ENCODE data around the gene ITPRID2. TPM values are rescaled to one million over a fixed set of nuclear protein-coding genes. Genes with fewer than 3 reads are reported as not detected.

Gene ITPRID2
- total and polyA plus RNA-seq, 2 donors from 2014 or later, result 29.9 to 191 TPM

- no peak for FAIRE-seq
- intact Hi-C loops (cut with DNase I), result no loop called here
- no peak overlapping the region for H3K27ac ChIP-seq (ENCODE audit: low read depth in 2 of 2, low read length in 2 of 2)
- H3K36me3 ChIP-seq (ENCODE audit: control insufficient read depth in 2 of 3, insufficient read depth in 3 of 3, low read length in 3 of 3), result no peaks in the 10 kb centered on the region
- no peak for TF ChIP-seq CTCF (IDR thresholded peaks at IDR 0.05; ENCODE audit: borderline replicate concordance, extremely low read depth, insufficient read depth)
- H3K4me1 ChIP-seq (ENCODE audit: control insufficient read depth in 2 of 3, insufficient read depth in 2 of 3, low read depth in 1 of 3, low read length in 3 of 3), result no peaks in the 10 kb centered on the region
- no peak overlapping the region for H3K4me3 ChIP-seq (ENCODE audit: low read length in 3 of 3)
- DNase-seq, result no peak
- H3K9me3 ChIP-seq (ENCODE audit: control insufficient read depth in 2 of 3, insufficient read depth in 1 of 3, low read length in 3 of 3), result no peaks in the 10 kb centered on the region
- H3K9ac ChIP-seq (ENCODE audit: low read length in 3 of 3), result no peak overlapping the region
- no peaks in the 10 kb centered on the region for H3K27me3 ChIP-seq (ENCODE audit: control insufficient read depth, insufficient read depth, low read length)
Observed at GRCh38 chr2:181879295-181879694, 12.2 kb upstream of the ITPRID2 start.

- intact Hi-C loops (cut with DNase I), result no loop called here
- no peak overlapping the region for H3K9ac ChIP-seq (ENCODE audit: low read length in 3 of 3)
- no peaks in the 10 kb centered on the region for H3K36me3 ChIP-seq (ENCODE audit: control insufficient read depth in 2 of 3, insufficient read depth in 3 of 3, low read length in 3 of 3)
- H3K27me3 ChIP-seq (ENCODE audit: control insufficient read depth, insufficient read depth, low read length), result no peaks in the 10 kb centered on the region
- no peak overlapping the region for H3K27ac ChIP-seq (ENCODE audit: low read depth in 2 of 2, low read length in 2 of 2)
- no peak overlapping the region for H3K4me3 ChIP-seq (ENCODE audit: low read length in 3 of 3)
- no peaks in the 10 kb centered on the region for H3K4me1 ChIP-seq (ENCODE audit: control insufficient read depth in 2 of 3, insufficient read depth in 2 of 3, low read depth in 1 of 3, low read length in 3 of 3)
- H3K9me3 ChIP-seq (ENCODE audit: control insufficient read depth in 2 of 3, insufficient read depth in 1 of 3, low read length in 3 of 3), result no peaks in the 10 kb centered on the region
- DNase-seq (no peak), FAIRE-seq (no peak)
- TF ChIP-seq CTCF (IDR thresholded peaks at IDR 0.05; ENCODE audit: borderline replicate concordance, extremely low read depth, insufficient read depth), result no peak
Observed at GRCh38 chr2:181882246-181883020, 9.1 kb upstream of the ITPRID2 start.

GRCh38 chr2:181884601-181885000 is 6.9 kb upstream of the ITPRID2 start:
- intact Hi-C loops (cut with DNase I), result no loop called here
- DNase-seq (no peak), FAIRE-seq (peak; percentile 8)
- no peaks in the 10 kb centered on the region for H3K27me3 ChIP-seq (ENCODE audit: control insufficient read depth, insufficient read depth, low read length)
- TF ChIP-seq CTCF (IDR thresholded peaks at IDR 0.05; ENCODE audit: borderline replicate concordance, extremely low read depth, insufficient read depth), result no peak
- no peaks in the 10 kb centered on the region for H3K36me3 ChIP-seq (ENCODE audit: control insufficient read depth in 2 of 3, insufficient read depth in 3 of 3, low read length in 3 of 3)
- H3K4me3 ChIP-seq (ENCODE audit: low read length in 3 of 3), result no peak overlapping the region
- no peak overlapping the region for H3K9ac ChIP-seq (ENCODE audit: low read length in 3 of 3)
- no peaks in the 10 kb centered on the region for H3K9me3 ChIP-seq (ENCODE audit: control insufficient read depth in 2 of 3, insufficient read depth in 1 of 3, low read length in 3 of 3)
- H3K27ac ChIP-seq (ENCODE audit: low read depth in 2 of 2, low read length in 2 of 2), result no peak overlapping the region
- no peaks in the 10 kb centered on the region for H3K4me1 ChIP-seq (ENCODE audit: control insufficient read depth in 2 of 3, insufficient read depth in 2 of 3, low read depth in 1 of 3, low read length in 3 of 3)

All from kidney (tissue), 14 donors.